SU-DHL-6 (cell line): ENCODE measurements around the gene MRPL21.

Source experiments
- CTCF ChIP-seq: fragments of 200-600 bp; sonication (generic); IDR thresholded peaks from one replicate; pipeline ENCODE4 v1.5.1; 2017; ENCODE audit warnings: antibody characterized with exemption, mild to moderate bottlenecking, low read length, moderate library complexity; ENCODE audit not compliant: insufficient read depth, poor library complexity, severe bottlenecking
- EZH2phosphoT487 ChIP-seq: fragments of 200-600 bp; sonication (generic), shearing (Covaris generic); conservative IDR thresholded peaks from 2 replicates; pipeline ENCODE4 v1.6.1; 2018; ENCODE audit warnings: mild to moderate bottlenecking, antibody characterized with exemption, low read length, moderate library complexity, mixed read lengths

DNA sequence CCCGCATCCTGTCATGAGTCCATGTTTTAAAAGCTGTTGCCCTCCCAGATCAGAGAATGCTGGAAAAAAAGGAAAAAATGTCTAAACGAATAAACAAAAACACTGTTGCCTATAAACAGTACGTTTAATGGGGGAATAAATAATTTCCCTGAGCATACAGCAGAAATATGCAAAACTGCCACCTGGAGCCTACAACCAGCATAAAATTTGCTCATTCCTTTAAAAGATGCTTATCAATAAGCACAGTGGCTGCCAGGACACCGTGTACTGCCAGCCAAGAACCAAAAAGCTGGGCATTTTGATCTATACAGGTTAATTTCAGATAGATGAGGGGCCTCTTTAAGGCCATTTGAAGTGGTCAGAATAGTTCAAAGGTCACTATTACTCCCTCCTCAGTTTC is 56.2 kb downstream of the MRPL21 start:
- TF ChIP-seq CTCF (no peak), EZH2phosphoT487 (no peak)
